ENCODE data around the gene UFSP2. TPM values are rescaled to one million over a fixed set of nuclear protein-coding genes. Genes with fewer than 3 reads are reported as not detected.

Gene UFSP2
- polyA plus RNA-seq, 2 donors, result 8.3 to 18.1 TPM

DNA sequence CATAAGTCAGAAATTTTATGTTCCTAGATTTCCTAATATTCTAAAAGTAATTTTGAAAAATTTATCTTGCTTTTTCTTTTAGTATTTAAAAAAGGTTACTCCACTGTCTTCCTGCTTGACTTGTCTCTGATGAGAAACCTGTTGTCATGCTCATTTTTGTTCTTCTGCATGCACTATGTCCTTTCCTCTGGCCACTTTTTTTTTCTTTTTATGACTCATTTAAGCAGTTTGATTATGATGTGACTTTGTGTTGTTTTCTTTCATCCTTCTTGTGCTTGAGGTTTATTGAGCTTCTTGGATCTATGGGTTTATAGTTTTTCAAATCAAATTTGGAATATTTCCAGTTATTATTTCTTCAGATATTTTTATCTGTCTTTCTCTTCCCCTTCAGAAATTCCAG is 12.0 kb upstream of the UFSP2 start:
- Histone ChIP-seq H3K4me1 (ENCODE audit: control insufficient read depth in 2 of 2, insufficient read depth in 2 of 2, low read length in 1 of 2) (no peaks in the 10 kb centered on the region), H3K27ac (ENCODE audit: low read depth in 2 of 2, low read length in 1 of 2) (no peak overlapping the region), H3K4me3 (ENCODE audit: low read depth in 1 of 2, low read length in 2 of 2) (no peak overlapping the region), H3K9me3 (ENCODE audit: control insufficient read depth in 2 of 2, insufficient read depth in 1 of 2, low read depth in 1 of 2, low read length in 1 of 2) (no peaks in the 10 kb centered on the region), H3K36me3 (ENCODE audit: control insufficient read depth in 2 of 2, insufficient read depth in 2 of 2, low read length in 1 of 2) (no peaks in the 10 kb centered on the region), H3K27me3 (ENCODE audit: control insufficient read depth in 1 of 2, insufficient read depth in 2 of 2, low read length in 2 of 2) (no peaks in the 10 kb centered on the region)

DNA sequence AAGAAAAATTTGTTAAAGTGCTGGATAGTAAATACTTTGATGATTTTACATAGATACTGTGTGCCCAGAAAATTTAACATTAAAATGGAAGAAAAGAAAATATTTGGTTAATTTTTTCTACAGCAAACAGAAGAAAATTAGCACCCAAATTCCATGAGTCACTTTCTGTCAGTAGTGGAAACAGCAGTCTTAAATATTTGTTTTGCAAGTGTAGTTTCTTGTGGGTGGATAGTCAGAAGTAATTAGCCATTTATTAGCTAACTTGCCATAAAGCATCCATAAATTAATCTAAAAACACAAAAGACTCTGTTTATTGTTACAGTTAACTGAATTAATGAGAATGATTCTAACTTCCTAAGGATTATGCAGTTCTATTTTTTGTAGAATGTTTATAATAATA is 9.7 kb upstream of the UFSP2 start:
- Histone ChIP-seq H3K27ac (ENCODE audit: low read depth in 2 of 2, low read length in 1 of 2) (no peak overlapping the region), H3K27me3 (ENCODE audit: control insufficient read depth in 1 of 2, insufficient read depth in 2 of 2, low read length in 2 of 2) (no peaks in the 10 kb centered on the region), H3K36me3 (ENCODE audit: control insufficient read depth in 2 of 2, insufficient read depth in 2 of 2, low read length in 1 of 2) (no peaks in the 10 kb centered on the region), H3K9me3 (ENCODE audit: control insufficient read depth in 2 of 2, insufficient read depth in 1 of 2, low read depth in 1 of 2, low read length in 1 of 2) (no peaks in the 10 kb centered on the region), H3K4me1 (ENCODE audit: control insufficient read depth in 2 of 2, insufficient read depth in 2 of 2, low read length in 1 of 2) (no peaks in the 10 kb centered on the region), H3K4me3 (ENCODE audit: low read depth in 1 of 2, low read length in 2 of 2) (no peak overlapping the region)

DNA sequence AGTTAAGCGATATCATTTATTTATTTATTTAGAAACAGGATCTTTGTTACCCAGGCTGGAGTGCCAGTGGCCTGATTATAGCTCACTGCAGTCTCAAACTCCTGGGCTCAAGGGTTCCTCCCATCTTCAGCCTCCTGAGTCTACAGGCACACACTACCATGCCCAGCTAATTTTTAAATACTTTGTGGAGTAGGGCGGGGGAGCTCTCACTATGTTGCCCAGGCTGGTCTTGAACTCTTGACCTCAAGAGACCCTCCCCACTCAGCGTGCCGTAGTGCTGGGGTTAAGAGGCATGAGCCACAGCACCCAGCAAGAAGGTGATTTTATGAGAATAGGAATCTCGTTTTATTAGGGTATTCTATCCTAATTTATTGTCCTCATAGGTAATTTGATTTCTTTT is 3.9 kb upstream of the UFSP2 start:
- H3K9me3 ChIP-seq (ENCODE audit: control insufficient read depth in 2 of 2, insufficient read depth in 1 of 2, low read depth in 1 of 2, low read length in 1 of 2), result no peaks in the 10 kb centered on the region
- WGBS, 2 donors, result 61 to 74% methylated on average over 5 of the region's 5 CpGs
- no peaks in the 10 kb centered on the region for H3K27me3 ChIP-seq (ENCODE audit: control insufficient read depth in 1 of 2, insufficient read depth in 2 of 2, low read length in 2 of 2)

DNA sequence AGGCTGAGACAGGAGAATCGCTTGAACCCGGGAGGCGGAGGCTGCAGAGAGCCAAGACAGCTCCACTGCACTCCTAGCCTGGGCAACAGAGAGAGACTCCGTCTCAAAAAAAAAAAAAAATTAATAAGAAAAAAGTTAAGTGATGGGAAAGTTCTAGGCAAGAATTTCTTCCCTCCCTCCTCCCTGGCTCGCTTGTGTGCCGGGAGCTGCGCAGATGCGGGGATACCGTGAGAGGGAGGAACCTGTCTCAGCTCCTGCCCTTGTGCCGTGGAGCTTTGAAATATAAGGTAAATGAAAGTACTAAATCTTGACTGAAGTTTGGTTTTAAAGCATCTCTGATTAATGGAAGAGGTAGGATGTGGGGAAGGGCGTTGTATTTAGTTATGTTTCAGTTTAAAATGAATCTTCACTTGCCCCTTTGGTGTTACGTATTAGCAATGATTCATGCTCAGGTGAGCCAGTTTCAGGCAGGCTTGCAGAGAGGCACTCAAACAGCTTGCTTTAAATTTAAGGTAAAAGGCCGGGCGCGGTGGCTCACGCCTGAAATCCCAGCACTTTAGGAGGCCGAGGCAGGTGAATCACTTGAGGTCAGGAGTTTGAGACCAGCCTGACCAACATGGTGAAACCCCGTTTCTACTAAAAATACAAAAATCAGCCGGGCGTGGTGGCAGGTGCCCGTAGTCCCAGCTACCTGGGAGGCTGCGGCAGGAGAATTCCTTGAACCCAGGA is 1.4 kb upstream of the UFSP2 start:
- no peak overlapping the region for H3K4me3 ChIP-seq (ENCODE audit: low read depth in 1 of 2, low read length in 2 of 2)
- peaks cover 0 to 4% of the 10 kb centered on the region in 2 donors for H3K4me1 ChIP-seq (ENCODE audit: control insufficient read depth in 2 of 2, insufficient read depth in 2 of 2, low read length in 1 of 2)
- 90% methylated on average over 22 of the region's 22 CpGs for WGBS, 2 donors
- no peak overlapping the region for H3K27ac ChIP-seq (ENCODE audit: low read depth in 2 of 2, low read length in 1 of 2)
- no peaks in the 10 kb centered on the region for H3K27me3 ChIP-seq (ENCODE audit: control insufficient read depth in 1 of 2, insufficient read depth in 2 of 2, low read length in 2 of 2)
- H3K9me3 ChIP-seq (ENCODE audit: control insufficient read depth in 2 of 2, insufficient read depth in 1 of 2, low read depth in 1 of 2, low read length in 1 of 2), result no peaks in the 10 kb centered on the region
- H3K36me3 ChIP-seq (ENCODE audit: control insufficient read depth in 2 of 2, insufficient read depth in 2 of 2, low read length in 1 of 2), result no peaks in the 10 kb centered on the region

More for the DNA sequence above, 3.9 kb upstream of the UFSP2 start:
- peaks cover 0 to 4% of the 10 kb centered on the region in 2 donors for H3K4me1 ChIP-seq (ENCODE audit: control insufficient read depth in 2 of 2, insufficient read depth in 2 of 2, low read length in 1 of 2)
- H3K4me3 ChIP-seq (ENCODE audit: low read depth in 1 of 2, low read length in 2 of 2), result no peak overlapping the region
- H3K36me3 ChIP-seq (ENCODE audit: control insufficient read depth in 2 of 2, insufficient read depth in 2 of 2, low read length in 1 of 2), result no peaks in the 10 kb centered on the region
- no peak overlapping the region for H3K27ac ChIP-seq (ENCODE audit: low read depth in 2 of 2, low read length in 1 of 2)

DNA sequence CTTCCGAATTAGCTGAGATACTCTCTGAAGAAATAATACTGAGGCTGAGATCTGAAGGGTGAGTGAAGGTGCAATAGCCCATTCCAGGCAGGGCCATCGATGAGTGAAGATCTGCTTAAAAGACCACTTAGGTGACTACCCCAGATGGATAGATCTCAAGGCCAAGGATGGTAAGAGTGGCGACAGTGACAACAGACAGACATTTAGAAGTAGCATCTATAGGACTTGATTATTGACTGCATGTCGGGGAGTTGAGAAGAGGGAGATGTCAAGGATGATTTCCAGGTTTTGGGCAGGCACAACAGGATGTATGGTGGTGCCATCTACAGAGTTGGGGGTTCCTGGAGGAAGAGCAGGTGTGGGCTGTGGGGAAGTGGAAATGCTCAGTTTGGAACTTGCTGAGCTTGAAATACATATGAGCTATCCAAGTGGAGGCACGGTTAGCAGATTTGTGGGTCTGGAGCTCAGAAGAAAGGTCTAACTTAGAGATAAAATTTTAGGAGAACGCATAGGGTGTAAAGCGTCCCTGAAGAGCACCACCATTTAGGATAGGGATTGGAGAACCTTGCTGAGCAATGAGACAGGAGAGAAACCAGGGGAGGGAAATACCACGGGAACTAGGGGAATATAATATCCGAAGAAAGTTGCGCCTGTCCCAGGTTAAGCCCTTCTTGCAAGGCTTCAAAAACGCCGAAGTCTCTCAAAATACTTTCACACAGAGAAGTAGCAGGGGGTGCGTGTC is 688 bp downstream of the UFSP2 start:
- Histone ChIP-seq H3K36me3 (ENCODE audit: control insufficient read depth in 2 of 2, insufficient read depth in 2 of 2, low read length in 1 of 2) (no peaks in the 10 kb centered on the region), H3K27ac (ENCODE audit: low read depth in 2 of 2, low read length in 1 of 2) (peak overlapping the region; percentile 88 to 96), H3K27me3 (ENCODE audit: control insufficient read depth in 1 of 2, insufficient read depth in 2 of 2, low read length in 2 of 2) (no peaks in the 10 kb centered on the region), H3K9me3 (ENCODE audit: control insufficient read depth in 2 of 2, insufficient read depth in 1 of 2, low read depth in 1 of 2, low read length in 1 of 2) (no peaks in the 10 kb centered on the region), H3K4me3 (ENCODE audit: low read depth in 1 of 2, low read length in 2 of 2) (peak overlapping the region; percentile 78 to 97), H3K4me1 (ENCODE audit: control insufficient read depth in 2 of 2, insufficient read depth in 2 of 2, low read length in 1 of 2) (peaks cover 0 to 4% of the 10 kb centered on the region in 2 donors)
- 14 to 17% methylated on average over 13 of the region's 13 CpGs for WGBS, 2 donors

DNA sequence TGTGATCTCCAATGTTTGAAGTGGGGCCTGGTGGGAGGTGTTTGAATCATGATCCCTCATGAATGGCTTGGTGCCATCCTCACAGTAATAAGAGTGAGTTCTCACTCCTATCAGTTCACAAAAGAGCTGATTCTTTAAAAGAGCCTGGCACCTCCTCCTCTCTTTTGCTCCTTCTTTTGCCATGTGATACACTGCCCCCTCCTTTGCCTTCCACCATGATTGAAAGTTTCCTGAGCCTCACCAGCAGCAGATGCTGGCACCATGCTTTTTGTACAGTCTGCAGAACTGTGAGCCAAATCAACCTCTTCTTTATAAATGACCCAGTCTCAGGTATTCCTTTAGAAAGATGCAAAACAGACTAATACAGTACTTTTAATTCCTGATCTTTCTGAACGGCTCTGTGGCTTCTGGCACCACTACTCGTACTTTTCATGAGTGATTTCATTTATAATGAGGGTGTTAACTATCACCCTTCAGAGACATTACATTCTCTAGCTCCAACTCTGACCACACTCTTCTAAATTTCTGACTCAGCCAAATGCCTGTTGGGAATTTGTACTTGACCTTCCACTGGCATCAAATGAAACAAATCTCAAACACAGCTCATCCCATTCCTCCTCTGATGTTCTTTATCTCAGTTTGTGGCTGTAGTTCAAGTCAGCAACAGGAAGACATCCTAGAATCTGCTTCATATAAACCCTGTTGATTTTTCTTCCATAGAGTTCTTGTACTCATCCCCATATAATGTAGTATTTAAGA is 4.2 kb downstream of the UFSP2 start:
- H3K36me3 ChIP-seq (ENCODE audit: control insufficient read depth in 2 of 2, insufficient read depth in 2 of 2, low read length in 1 of 2), result peaks cover 4% of the 10 kb centered on the region in 2 donors
- H3K9me3 ChIP-seq (ENCODE audit: control insufficient read depth in 2 of 2, insufficient read depth in 1 of 2, low read depth in 1 of 2, low read length in 1 of 2), result no peaks in the 10 kb centered on the region
- H3K4me1 ChIP-seq (ENCODE audit: control insufficient read depth in 2 of 2, insufficient read depth in 2 of 2, low read length in 1 of 2), result peaks cover 0 to 4% of the 10 kb centered on the region in 2 donors
- no peak overlapping the region for H3K4me3 ChIP-seq (ENCODE audit: low read depth in 1 of 2, low read length in 2 of 2)
- 38 to 67% methylated on average over 2 of the region's 2 CpGs for WGBS, 2 donors
- no peak overlapping the region for H3K27ac ChIP-seq (ENCODE audit: low read depth in 2 of 2, low read length in 1 of 2)
- H3K27me3 ChIP-seq (ENCODE audit: control insufficient read depth in 1 of 2, insufficient read depth in 2 of 2, low read length in 2 of 2), result no peaks in the 10 kb centered on the region

DNA sequence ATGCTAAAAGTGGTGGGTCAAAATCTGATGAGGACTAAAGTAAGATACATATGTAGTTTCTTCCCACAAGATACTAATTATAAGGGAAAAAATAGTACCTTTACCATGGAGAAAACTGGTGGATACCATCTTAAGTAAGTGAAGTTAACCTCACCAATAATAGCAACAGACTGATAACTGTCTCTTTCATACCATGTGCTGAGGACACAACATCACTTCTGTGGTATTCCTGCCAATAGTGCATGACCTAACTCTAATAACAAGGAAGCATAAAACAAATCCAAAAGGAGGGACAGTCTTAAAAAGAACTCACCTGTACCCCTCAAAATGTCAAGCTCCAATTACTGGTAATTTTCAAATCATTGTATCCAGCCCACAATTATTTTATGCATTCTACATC is 8.8 kb downstream of the UFSP2 start:
- Histone ChIP-seq H3K4me3 (ENCODE audit: low read depth in 1 of 2, low read length in 2 of 2) (no peak overlapping the region), H3K27ac (ENCODE audit: low read depth in 2 of 2, low read length in 1 of 2) (no peak overlapping the region), H3K4me1 (ENCODE audit: control insufficient read depth in 2 of 2, insufficient read depth in 2 of 2, low read length in 1 of 2) (no peaks in the 10 kb centered on the region), H3K27me3 (ENCODE audit: control insufficient read depth in 1 of 2, insufficient read depth in 2 of 2, low read length in 2 of 2) (no peaks in the 10 kb centered on the region), H3K36me3 (ENCODE audit: control insufficient read depth in 2 of 2, insufficient read depth in 2 of 2, low read length in 1 of 2) (peaks cover 7 to 11% of the 10 kb centered on the region in 2 donors), H3K9me3 (ENCODE audit: control insufficient read depth in 2 of 2, insufficient read depth in 1 of 2, low read depth in 1 of 2, low read length in 1 of 2) (no peaks in the 10 kb centered on the region)

DNA sequence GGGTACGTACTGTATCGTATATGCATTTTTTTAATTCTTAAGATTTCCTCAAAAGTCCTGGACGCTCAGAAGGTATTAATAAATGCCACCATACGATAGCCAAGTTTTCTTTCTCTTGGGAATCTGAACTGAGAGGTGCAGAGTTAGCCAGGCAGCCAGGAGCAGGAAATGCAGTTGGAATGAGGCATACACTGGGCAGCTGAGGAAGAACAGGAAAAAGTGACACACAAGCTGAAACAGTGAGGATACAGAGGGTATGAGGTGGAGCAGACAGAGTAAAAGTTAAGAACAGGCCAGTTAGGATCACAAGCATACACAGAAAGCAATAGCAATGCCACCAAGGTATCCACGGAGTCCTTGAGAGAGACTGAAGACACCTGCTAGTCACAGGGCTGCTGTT is 13.4 kb downstream of the UFSP2 start:
- no peaks in the 10 kb centered on the region for H3K27me3 ChIP-seq (ENCODE audit: control insufficient read depth in 1 of 2, insufficient read depth in 2 of 2, low read length in 2 of 2)
- no peak overlapping the region for H3K4me3 ChIP-seq (ENCODE audit: low read depth in 1 of 2, low read length in 2 of 2)
- H3K4me1 ChIP-seq (ENCODE audit: control insufficient read depth in 2 of 2, insufficient read depth in 2 of 2, low read length in 1 of 2), result no peaks in the 10 kb centered on the region
- peak overlapping the region in 1 of 2 donors; percentile 21 for H3K27ac ChIP-seq (ENCODE audit: low read depth in 2 of 2, low read length in 1 of 2)
- H3K9me3 ChIP-seq (ENCODE audit: control insufficient read depth in 2 of 2, insufficient read depth in 1 of 2, low read depth in 1 of 2, low read length in 1 of 2), result no peaks in the 10 kb centered on the region
- H3K36me3 ChIP-seq (ENCODE audit: control insufficient read depth in 2 of 2, insufficient read depth in 2 of 2, low read length in 1 of 2), result peaks cover 4 to 9% of the 10 kb centered on the region in 2 donors
- 85 to 90% methylated on average over 5 of the region's 5 CpGs for whole genome bisulfite sequencing, 2 donors

DNA sequence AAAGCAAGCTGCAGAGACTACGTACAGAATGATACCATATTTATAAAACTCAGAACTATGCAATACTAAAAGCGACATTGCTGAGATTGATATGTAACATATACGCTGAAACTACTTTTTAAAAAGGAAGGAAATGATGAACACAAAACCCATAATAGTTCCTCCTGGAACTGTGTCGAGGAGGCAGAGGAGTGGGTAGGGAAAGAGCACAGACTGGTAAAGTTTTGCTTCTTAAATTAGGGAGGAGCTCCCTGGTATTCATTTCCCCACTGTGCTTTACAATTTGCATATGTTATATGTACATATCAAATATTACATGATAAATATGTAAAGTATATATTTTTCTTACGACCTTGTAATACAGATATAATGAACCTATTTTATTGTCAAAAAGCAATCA is 13.9 kb downstream of the UFSP2 start:
- no peak overlapping the region for H3K27ac ChIP-seq (ENCODE audit: low read depth in 2 of 2, low read length in 1 of 2)

More for the DNA sequence above, 13.9 kb downstream of the UFSP2 start:
- H3K4me1 ChIP-seq (ENCODE audit: control insufficient read depth in 2 of 2, insufficient read depth in 2 of 2, low read length in 1 of 2), result no peaks in the 10 kb centered on the region
- no peak overlapping the region for H3K4me3 ChIP-seq (ENCODE audit: low read depth in 1 of 2, low read length in 2 of 2)
- no peaks in the 10 kb centered on the region for H3K9me3 ChIP-seq (ENCODE audit: control insufficient read depth in 2 of 2, insufficient read depth in 1 of 2, low read depth in 1 of 2, low read length in 1 of 2)
- peaks cover 3 to 6% of the 10 kb centered on the region in 2 donors for H3K36me3 ChIP-seq (ENCODE audit: control insufficient read depth in 2 of 2, insufficient read depth in 2 of 2, low read length in 1 of 2)
- no peaks in the 10 kb centered on the region for H3K27me3 ChIP-seq (ENCODE audit: control insufficient read depth in 1 of 2, insufficient read depth in 2 of 2, low read length in 2 of 2)
- WGBS, 2 donors, result 82 to 87% methylated on average over 5 of the region's 5 CpGs

All from esophagus (tissue), 2 donors.